HL-60 (cell line): ENCODE results near the gene FASTKD1.

Experiments
- CTCF ChIP-seq: IDR thresholded peaks from one replicate; pipeline ENCODE4 v1.5.1; 2011; ENCODE audit warnings: low read length, control low read depth, inconsistent platforms; ENCODE audit not compliant: insufficient read depth
- GABPA ChIP-seq: IDR thresholded peaks from 2 replicates; pipeline ENCODE4 v1.6.1; 2012; ENCODE audit warnings: low read depth
- REST ChIP-seq: IDR thresholded peaks from 2 replicates; pipeline ENCODE4 v1.6.1; 2012; ENCODE audit warnings: low read depth; ENCODE audit not compliant: insufficient replicate concordance
- SPI1 ChIP-seq: IDR thresholded peaks from 2 replicates; pipeline ENCODE4 v1.6.1; 2012; ENCODE audit warnings: low read depth, mild to moderate bottlenecking, borderline replicate concordance

GRCh38 chr2:169573974-169574299 is 272 bp upstream of the FASTKD1 start:
- no peak for TF ChIP-seq SPI1
- TF ChIP-seq CTCF = no peak
- TF ChIP-seq REST = no peak
- TF ChIP-seq GABPA = no peak
